WTC11 (cell line): ENCODE data around the gene SPOCD1.

Experiments used
- CREB1 ChIP-seq: sonication (generic); formaldehyde crosslinking; IDR thresholded peaks from 2 replicates; pipeline ENCODE4 v1.8.0; 2023; ENCODE audit warnings: mild to moderate bottlenecking, missing genetic modification reagents
- CTCF ChIP-seq: fragments of 200-600 bp; IDR thresholded peaks from 2 replicates; pipeline ENCODE4 v1.8.0; 2022; ENCODE audit warnings: antibody characterized with exemption
- E2F4 ChIP-seq: sonication (generic); formaldehyde crosslinking; IDR thresholded peaks from 2 replicates; pipeline ENCODE4 v1.8.1; 2022; ENCODE audit warnings: low read depth, mild to moderate bottlenecking, moderate library complexity, missing genetic modification reagents, borderline replicate concordance
- ESRRA ChIP-seq: sonication (generic); formaldehyde crosslinking; IDR thresholded peaks from 2 replicates; pipeline ENCODE4 v1.8.1; 2022; ENCODE audit warnings: mild to moderate bottlenecking, missing genetic modification reagents, borderline replicate concordance
- MAX ChIP-seq: sonication (generic); formaldehyde crosslinking; IDR thresholded peaks from 2 replicates; pipeline ENCODE4 v1.8.0; 2022; ENCODE audit warnings: mild to moderate bottlenecking, missing genetic modification reagents
- NR3C1 ChIP-seq: sonication (generic); formaldehyde crosslinking; conservative IDR thresholded peaks from 2 replicates; pipeline ENCODE4 v1.8.1; 2023; ENCODE audit warnings: low read depth, mild to moderate bottlenecking, missing genetic modification reagents
- PRDM15 ChIP-seq: sonication (generic); formaldehyde crosslinking; IDR thresholded peaks from 2 replicates; pipeline ENCODE4 v1.8.0; 2022; ENCODE audit warnings: missing genetic modification reagents
- RELA ChIP-seq: sonication (generic); formaldehyde crosslinking; IDR thresholded peaks from 2 replicates; pipeline ENCODE4 v1.8.1; 2022; ENCODE audit warnings: missing genetic modification reagents, mild to moderate bottlenecking, borderline replicate concordance
- SMAD3 ChIP-seq: sonication (generic); formaldehyde crosslinking; IDR thresholded peaks from 2 replicates; pipeline ENCODE4 v1.8.0; 2022; ENCODE audit warnings: missing genetic modification reagents, mild to moderate bottlenecking, borderline replicate concordance
- STAT6 ChIP-seq: sonication (generic); formaldehyde crosslinking; conservative IDR thresholded peaks from 2 replicates; pipeline ENCODE4 v1.8.1; 2023; ENCODE audit warnings: mild to moderate bottlenecking, low read depth, missing genetic modification reagents, moderate library complexity
- TP53 ChIP-seq: sonication (generic); formaldehyde crosslinking; IDR thresholded peaks from 2 replicates; pipeline ENCODE4 v1.8.1; 2023; ENCODE audit warnings: mild to moderate bottlenecking, missing genetic modification reagents
- ZBTB21 ChIP-seq: sonication (generic); formaldehyde crosslinking; IDR thresholded peaks from 2 replicates; pipeline ENCODE4 v1.8.1; 2023; ENCODE audit warnings: mild to moderate bottlenecking, missing genetic modification reagents, borderline replicate concordance
- ZNF219 ChIP-seq: sonication (generic); formaldehyde crosslinking; IDR thresholded peaks from 2 replicates; pipeline ENCODE4 v1.8.0; 2023; ENCODE audit warnings: missing genetic modification reagents, mild to moderate bottlenecking, borderline replicate concordance
- ZNF532 ChIP-seq: fragments of 250-450 bp; sonication (Bioruptor Pico); IDR thresholded peaks from 2 replicates; pipeline ENCODE4 v1.9.0; 2021; ENCODE audit warnings: mild to moderate bottlenecking, borderline replicate concordance

GRCh38 chr1:31752952-31753475 is 62.8 kb downstream of the SPOCD1 start:
- no peak for TF ChIP-seq CREB1 (CRISPR knock-in tag)
- no peak for TF ChIP-seq NR3C1
- TF ChIP-seq MAX (CRISPR knock-in tag): no peak
- no peak for TF ChIP-seq CTCF
- TF ChIP-seq ESRRA: no peak
- no peak for TF ChIP-seq RELA (CRISPR knock-in tag)
- no peak for TF ChIP-seq ZNF532
- TF ChIP-seq PRDM15: no peak
- TF ChIP-seq ZBTB21: no peak
- TF ChIP-seq ZNF219 (CRISPR knock-in tag): no peak
- TF ChIP-seq STAT6 (CRISPR knock-in tag): no peak
- TF ChIP-seq E2F4 (CRISPR knock-in tag): no peak
- no peak for TF ChIP-seq TP53 (CRISPR knock-in tag)
- TF ChIP-seq SMAD3: no peak
